Measurements from ENCODE around the gene METTL26.

METTL26 gene

GRCh38 chr16:595094-595528 lies 41.0 kb downstream of the METTL26 start:
- DNase-seq = no peak

GRCh38 chr16:593807-594206 lies 42.3 kb downstream of the METTL26 start:
- DNase-seq = no peak

DNA sequence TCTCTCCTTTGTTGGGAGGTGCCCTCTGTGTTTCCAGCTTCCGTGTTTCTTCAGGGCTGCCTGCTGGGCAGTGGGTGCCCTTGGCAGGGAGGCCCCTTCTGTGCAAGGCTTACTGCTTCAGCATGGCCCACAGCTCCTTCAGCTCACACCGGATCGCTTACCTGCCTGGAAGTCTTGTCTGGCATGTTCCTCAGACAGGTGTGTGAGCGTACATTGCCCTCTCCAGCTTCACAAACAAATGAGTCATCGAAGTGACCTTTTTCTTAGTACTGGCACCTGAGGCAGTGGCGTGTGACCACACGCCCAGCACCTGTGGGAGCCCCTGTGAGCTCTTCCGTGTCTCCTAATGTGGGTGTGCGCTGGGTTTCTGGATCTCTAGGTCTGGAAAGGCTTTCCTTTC lies 42.7 kb downstream of the METTL26 start:
- DNase-seq = no peak

DNA sequence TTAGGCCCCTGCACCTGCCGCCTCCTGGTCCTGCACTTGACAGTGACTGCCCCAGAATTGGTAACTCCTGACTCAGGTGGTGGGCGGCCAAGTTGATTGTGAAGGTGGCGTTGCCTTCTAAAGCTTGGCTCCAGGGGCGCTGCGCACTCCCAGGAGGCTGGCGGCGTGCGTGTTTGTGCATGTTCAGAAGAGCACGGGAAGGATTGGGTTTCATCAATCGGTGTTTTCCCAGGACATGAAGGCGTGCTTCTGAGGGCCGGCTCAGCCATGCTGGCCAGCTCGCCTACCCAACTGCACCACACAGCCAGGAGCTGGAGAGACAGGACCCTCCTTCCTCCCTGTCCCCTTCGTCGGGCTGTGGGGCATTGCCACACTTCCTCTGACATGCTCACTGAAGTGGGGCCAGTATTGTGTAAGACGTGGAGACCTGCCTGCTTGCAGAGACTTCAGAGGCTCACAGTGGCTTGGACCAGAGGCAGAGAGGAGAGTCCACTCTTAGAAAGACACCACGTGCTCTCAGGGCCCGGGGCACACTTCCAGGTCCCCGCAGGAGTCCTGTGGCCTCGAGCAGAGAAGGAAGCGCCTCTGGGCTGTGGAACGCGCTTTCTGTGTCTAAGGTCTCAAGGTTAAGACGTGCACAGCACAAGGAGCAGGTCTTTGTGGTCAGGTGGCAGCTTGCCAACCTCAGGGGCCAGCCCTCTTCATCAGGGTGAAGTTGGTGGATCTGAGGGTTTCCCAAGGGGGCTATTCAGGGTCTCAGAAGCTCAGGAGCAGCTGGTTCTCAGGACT lies 43.4 kb downstream of the METTL26 start:
- DNase-seq = no peak

DNA sequence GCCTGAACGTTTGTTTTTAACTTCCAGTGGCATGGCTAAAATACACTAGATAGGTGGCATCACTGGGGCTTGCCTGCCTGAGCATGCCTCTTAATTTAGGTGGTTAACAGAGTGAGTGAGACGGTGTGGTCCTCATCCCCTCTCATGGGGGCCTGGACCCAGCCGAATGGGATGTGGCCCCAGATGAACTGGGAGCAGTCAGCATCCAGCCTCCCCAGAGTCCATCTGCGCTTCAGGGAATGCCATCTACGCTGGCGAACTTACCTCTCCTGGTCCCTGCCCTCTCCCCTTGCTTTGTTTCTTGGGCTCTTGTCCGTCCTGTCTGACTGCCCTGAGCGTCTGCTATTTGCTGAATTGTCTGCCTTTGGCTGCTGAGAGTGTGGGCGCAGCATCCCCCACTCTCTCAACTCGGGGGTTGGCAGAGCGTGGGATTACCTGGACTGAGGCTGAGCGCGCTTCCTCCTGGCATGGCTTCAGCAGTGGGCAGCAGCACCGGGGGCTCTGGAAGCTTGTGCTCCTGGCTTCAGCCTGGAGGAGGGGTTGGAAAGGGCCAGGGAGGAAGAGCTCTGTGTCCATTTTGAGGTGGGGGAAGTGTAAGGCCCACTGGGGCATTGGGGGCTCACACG lies 44.1 kb downstream of the METTL26 start:
- DNase-seq = no peak

- no peak for DNase-seq
Observed at GRCh38 chr16:591231-591630, 44.9 kb downstream of the METTL26 start.

- DNase-seq = no peak
Observed at GRCh38 chr16:590815-591200, 45.3 kb downstream of the METTL26 start.

DNA sequence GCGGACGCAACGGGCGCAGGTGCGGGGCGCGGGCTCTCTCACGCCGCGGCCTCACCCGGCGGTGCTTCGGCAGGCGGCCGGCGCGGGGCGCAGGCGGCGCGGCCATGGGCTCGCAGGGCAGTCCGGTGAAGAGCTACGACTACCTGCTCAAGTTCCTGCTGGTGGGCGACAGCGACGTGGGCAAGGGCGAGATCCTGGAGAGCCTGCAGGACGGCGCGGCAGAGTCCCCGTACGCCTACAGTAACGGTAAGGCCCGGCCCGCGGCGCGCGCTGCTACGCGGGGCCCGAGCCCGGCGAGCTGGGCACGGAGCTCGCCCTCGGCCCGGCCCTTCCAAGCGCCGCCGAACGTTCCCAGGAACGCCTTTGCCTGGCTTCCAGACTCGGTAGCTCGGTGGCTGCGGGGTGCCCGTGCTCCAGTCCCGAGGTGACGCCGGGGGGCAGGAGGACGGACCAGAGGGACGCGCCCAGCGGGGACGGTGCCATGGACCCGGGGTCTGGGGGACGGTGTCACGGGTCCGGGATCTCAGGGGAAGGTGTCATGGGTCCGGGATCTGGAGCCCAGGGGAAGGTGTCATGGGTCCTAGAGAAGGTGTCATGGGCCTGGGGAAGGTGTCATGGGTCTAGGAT lies 45.8 kb downstream of the METTL26 start:
- no peak for DNase-seq

DNA sequence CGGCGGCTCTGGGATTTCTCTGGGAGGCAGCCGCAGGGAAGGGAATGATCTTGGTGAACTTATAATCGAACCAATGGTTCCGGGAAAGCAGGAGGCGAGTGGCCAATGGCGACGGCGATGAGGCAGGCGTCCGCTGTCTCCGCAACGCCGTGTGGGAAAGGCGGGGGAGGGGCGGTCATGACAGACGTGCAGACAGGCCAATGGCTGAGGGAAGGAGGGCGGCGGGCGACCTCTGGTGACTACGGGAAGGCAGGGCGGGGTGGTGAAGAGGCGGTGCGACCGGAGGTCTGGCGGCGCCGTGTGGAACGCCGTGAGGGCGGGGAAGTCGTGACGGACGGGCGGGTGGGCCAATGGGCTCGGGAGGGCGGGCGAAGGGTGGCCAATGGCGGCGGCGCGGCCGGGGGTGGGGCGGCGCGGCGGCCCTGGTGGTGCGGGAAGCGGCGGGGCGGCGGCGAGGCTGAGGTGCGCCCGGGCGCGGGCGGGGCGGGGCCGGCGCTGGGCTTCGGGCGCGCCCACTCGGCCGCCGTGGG lies 46.4 kb downstream of the METTL26 start, which contains the start of gene RAB40C:
Gene RAB40C, plus strand, starts transcription at position 409 of the 530 bp plus-strand sequence. CDS start 226 bp downstream, outside the sequence.
- peak; percentile 98 to 99 for DNase-seq

DNA sequence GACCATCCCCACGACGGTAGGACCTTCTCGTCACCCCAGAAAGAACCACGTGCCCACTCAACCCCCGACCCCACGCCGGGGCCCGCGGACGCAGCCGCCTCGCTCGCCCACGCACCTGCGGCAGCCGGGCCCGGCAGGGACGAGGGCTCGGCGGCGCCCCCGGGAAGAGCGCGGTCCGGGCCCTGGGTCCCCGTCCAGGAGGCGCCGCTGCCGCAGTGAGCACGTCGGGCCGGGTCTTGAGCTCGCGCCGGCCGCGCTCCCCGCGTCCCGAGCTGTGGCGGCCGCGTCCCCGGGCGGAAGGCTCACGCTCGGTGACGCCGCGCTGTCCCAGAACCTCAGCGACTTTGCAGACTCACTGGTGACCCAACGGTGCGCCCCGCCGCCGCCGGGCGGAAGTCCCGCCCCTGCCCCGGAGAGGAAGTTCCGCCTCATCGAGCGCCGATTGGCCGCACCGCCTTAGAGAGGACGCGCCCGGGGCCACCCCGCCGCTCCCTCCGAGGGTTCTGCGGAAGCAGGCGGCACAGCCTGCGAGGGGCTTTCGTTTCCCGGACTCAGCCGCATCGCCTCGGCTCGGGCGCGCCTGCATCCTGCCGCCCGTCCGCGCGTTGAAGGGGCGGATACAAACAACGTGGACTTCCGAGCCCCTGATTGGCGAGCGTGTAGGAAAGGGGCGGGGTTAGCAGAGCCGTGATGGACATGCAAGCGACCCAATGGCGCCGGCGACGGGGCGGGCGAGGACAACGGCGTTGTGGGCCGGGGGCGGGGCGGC lies 47.0 kb downstream of the METTL26 start:
- DNase-seq = peak; percentile 98

- peak in 1 of 2 donors; percentile 48 for DNase-seq
Observed at GRCh38 chr16:588639-588888, 47.5 kb downstream of the METTL26 start.

DNA sequence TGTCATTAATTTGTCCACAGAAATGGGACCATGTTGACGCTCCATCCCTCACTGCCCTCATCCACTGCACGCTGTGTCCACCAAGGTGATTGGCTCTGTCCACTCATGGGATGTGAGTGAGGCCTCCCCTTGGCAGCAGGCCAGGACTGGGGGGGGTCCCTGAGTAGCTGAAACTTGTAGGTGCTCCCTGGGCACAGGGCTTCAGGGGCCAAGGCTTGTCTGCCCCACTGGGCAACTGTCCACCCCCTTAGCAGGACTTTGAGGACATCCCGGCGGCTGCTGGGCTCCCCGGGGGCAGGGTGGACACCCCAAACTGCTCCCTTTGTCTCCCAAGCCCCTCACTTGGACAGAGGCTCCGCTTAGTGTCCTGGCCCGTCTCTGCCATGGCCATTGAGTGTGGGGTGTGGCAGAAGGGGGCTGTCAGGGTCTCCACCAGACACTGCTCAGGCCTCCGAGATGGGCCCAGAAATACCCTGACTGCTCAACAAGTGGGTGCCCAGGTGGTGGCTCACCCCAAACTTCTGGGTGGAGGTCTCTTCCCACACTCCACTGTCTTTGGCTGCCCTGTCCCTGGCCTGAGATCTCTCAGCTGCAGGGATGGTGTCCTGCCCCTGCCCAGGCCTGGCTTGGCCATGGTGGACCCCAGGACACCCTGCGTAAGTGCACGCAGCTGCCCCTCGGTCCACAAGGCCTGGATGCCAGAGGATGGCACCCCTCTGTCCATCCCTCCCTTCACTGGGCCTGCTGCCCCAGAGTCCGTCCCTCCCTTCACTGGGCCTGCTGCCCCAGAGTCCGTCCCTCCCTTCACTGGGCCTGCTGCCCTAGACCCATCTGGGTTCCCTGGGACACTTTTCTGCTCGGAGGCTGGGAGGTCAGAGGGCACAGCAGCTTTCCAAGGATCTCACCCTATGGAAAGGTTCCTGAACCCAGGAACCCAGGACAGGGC lies 49.2 kb downstream of the METTL26 start:
- no peak for DNase-seq

DNA sequence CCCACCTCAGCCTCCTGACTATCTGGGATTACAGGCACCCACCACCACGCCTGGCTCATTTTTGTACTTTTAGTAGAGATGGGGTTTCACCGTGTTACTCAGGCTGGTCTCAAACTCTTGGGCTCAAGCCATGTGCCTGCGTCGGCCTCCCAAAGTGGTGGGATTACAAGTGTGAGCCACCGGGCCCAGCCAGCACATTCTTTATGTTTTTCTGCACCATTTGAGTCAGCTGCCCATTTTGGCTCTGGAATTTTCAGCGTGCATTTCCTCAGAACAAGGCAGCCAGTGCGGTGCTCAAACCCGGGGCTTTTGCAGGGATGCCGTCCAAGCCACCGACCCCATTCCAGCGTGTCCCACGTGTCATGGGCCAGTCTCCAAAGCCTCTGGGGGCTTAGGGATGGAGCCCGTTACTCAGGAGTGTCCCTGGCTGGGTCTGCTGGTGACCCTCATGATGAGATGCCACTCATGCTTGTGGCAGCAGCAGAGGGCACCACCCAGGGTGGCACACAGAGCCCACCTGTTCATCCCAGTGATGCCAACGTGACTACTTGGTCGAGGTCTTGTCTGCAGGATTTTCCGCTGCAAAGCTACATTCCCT lies 50.0 kb downstream of the METTL26 start:
- no peak for DNase-seq

DNA sequence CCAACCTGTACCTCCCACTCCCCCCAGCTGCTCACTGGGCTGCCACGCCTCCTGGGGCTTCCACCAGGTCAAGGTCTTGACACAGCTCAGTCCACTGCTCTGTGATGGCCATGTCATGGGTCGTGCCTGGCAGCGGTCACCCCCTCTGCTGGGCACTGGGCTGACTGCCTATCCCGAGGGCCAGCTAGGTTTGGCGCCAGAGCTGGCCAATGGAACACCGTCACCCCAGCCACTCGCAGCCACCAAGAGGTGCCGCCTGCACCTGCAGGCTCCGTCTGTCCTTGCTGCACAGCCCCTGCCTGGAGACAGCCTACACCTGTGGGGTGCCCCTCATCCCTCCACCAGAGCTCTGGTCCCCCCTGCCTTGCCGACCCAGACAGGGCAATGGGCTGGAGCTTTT lies 50.8 kb downstream of the METTL26 start:
- DNase-seq = no peak
